Measurements from ENCODE around the gene SAMD5. TPM values are rescaled to one million over a fixed set of nuclear protein-coding genes. Genes with fewer than 3 reads are reported as not detected.

The SAMD5 gene
- total RNA-seq, 2 donors from 2014 or later, result not detected

GRCh38 chr6:147561726-147562125 is 53.2 kb downstream of the SAMD5 start:
- no peaks in the 10 kb centered on the region for H3K9me3 ChIP-seq (ENCODE audit: control insufficient read depth, low read length, poor library complexity, severe bottlenecking)
- Mint-ChIP-seq H3K27ac (no peak overlapping the region), H3K4me3 (no peak overlapping the region), H3K4me1 (no peaks in the 10 kb centered on the region), H3K36me3 (ENCODE audit: low read depth) (no peaks in the 10 kb centered on the region), H3K27me3 (peaks cover 18% of the 10 kb centered on the region)
- DNase-seq, result no peak
- no peak for ATAC-seq

DNA sequence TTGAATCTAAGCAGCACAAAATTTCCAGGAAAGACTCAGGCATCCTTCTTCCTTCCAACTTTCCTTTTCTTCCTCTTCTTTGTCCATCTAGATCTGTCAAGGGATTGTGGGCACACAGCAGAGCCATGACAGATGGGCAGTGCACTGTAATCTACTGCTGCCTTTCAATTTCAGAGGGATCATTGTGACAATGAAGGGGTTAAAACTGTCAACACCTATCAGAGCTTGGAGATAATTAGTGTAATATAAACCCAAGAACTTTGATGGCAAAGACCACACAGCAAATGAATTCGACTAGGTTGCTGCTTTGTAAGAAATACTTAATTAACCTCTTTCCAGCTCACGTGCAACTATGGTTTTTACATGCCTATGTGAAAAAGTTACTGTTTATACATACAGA is 55.0 kb downstream of the SAMD5 start:
- no peak for DNase-seq
- Mint-ChIP-seq H3K36me3 (ENCODE audit: low read depth) (no peaks in the 10 kb centered on the region), H3K27ac (no peak overlapping the region), H3K4me3 (no peak overlapping the region), H3K27me3 (peaks cover 26% of the 10 kb centered on the region), H3K4me1 (no peaks in the 10 kb centered on the region)
- no peak for ATAC-seq
- H3K9me3 ChIP-seq (ENCODE audit: control insufficient read depth, low read length, poor library complexity, severe bottlenecking), result no peaks in the 10 kb centered on the region

DNA sequence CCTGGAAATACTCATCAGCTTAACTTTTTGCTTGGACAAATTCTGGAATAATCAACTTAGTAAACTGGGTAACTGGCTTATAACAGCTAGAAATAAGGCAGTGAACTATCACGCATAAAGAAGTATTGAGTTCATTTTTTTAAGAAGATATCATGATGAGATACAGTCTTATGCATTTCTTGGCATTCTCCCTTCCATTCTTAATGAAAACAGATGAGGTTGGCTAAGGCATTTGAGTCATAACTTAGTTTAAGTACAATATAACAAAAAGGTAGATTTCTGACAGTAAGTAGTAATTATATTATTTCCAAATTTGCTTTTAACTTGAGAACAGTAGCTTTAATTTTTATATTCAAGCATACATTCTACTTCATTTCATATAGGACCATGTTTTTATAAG is 56.1 kb downstream of the SAMD5 start:
- Mint-ChIP-seq H3K4me1 (no peaks in the 10 kb centered on the region), H3K27me3 (peaks cover 26% of the 10 kb centered on the region), H3K36me3 (ENCODE audit: low read depth) (no peaks in the 10 kb centered on the region), H3K4me3 (no peak overlapping the region), H3K27ac (no peak overlapping the region)
- ATAC-seq (no peak), DNase-seq (no peak)
- H3K9me3 ChIP-seq (ENCODE audit: control insufficient read depth, low read length, poor library complexity, severe bottlenecking), result no peaks in the 10 kb centered on the region

DNA sequence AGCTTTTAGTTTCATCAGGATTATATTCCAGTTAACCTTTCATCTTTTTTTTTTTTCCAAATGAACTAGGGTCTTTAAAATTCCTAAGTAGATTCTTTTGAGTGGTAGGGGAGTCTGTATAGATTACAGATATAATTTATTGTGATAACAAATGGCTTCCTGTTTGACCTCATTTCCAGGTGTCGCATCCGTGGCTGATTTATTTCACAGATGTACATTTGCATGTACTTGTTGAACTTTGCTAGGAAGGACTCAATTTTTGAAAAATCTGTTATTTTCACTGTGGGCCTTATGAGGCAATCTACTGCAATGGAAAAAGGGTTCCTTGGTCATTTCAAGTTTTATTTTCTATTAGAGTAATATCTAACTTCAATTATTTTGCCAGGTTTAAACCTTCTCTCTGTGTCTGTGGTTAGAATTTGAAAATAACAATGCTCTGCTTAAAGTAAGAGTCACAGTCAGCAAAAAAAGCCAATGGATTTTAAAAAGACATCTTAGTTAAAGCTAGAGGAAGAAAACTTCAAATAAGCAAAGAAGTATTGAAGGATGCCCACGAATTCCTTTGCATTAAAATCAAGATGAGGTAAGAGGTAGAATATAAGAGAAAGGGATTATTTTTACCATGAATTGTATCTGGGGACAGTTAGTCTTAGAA is 57.9 kb downstream of the SAMD5 start:
- Mint-ChIP-seq H3K27ac (no peak overlapping the region), H3K4me1 (no peaks in the 10 kb centered on the region), H3K27me3 (peaks cover 32% of the 10 kb centered on the region), H3K4me3 (no peak overlapping the region), H3K36me3 (ENCODE audit: low read depth) (no peaks in the 10 kb centered on the region)
- no peaks in the 10 kb centered on the region for H3K9me3 ChIP-seq (ENCODE audit: control insufficient read depth, low read length, poor library complexity, severe bottlenecking)
- DNase-seq (no peak), ATAC-seq (no peak)

GRCh38 chr6:147567141-147567805 is 58.8 kb downstream of the SAMD5 start:
- Mint-ChIP-seq H3K27ac (no peak overlapping the region), H3K27me3 (peaks cover 24% of the 10 kb centered on the region), H3K4me1 (no peaks in the 10 kb centered on the region), H3K36me3 (ENCODE audit: low read depth) (no peaks in the 10 kb centered on the region), H3K4me3 (no peak overlapping the region)
- DNase-seq, result no peak
- no peak for ATAC-seq
- no peaks in the 10 kb centered on the region for H3K9me3 ChIP-seq (ENCODE audit: control insufficient read depth, low read length, poor library complexity, severe bottlenecking)

DNA sequence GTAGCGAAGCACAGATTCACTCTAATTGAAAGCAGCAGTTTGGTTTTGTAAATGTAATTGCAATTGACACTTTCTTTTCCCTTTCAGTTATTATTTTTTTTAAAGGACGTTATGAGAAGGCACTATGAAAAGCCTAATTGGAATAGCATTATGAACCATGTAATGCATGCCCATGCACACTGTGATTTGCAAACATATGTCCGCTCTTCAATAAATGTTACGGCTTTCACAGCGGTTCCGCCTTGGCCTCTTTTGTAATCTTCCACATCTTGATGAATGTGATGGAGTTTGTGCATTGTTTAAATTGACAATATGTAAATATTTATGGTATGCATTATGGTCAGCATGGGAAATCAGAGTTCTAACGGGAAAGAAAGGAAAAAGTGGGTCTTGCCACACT is 61.3 kb downstream of the SAMD5 start:
- H3K4me3 Mint-ChIP-seq, result no peak overlapping the region
- no peaks in the 10 kb centered on the region for H3K36me3 Mint-ChIP-seq (ENCODE audit: low read depth)
- DNase-seq (no peak), ATAC-seq (no peak)
- no peaks in the 10 kb centered on the region for H3K4me1 Mint-ChIP-seq
- H3K27ac Mint-ChIP-seq, result no peak overlapping the region
- no peaks in the 10 kb centered on the region for H3K9me3 ChIP-seq (ENCODE audit: control insufficient read depth, low read length, poor library complexity, severe bottlenecking)
- H3K27me3 Mint-ChIP-seq, result peaks cover 16% of the 10 kb centered on the region

DNA sequence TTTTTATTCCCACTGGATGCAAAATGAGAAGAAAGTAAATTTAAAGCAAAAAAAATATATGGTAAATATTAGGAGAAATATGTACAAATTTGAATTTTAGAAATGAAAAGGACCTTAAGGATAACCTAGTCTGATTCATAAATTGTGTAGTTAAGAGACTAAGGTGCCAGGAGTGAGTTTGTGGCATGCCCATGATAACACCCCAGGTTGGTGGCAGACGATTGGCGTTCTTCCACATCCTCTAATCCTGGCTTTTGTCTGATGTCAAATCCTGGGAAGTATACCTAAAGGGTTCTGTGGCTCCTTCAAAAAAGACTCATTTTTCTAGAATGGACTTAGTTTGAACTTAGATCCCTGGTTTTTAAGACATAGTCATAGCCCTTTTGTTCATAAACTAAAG is 62.2 kb downstream of the SAMD5 start:
- H3K4me1 Mint-ChIP-seq, result no peaks in the 10 kb centered on the region
- DNase-seq, result no peak
- no peaks in the 10 kb centered on the region for H3K9me3 ChIP-seq (ENCODE audit: control insufficient read depth, low read length, poor library complexity, severe bottlenecking)
- no peaks in the 10 kb centered on the region for H3K36me3 Mint-ChIP-seq (ENCODE audit: low read depth)
- H3K4me3 Mint-ChIP-seq, result no peak overlapping the region
- peaks cover 16% of the 10 kb centered on the region for H3K27me3 Mint-ChIP-seq
- no peak overlapping the region for H3K27ac Mint-ChIP-seq
- no peak for ATAC-seq

GRCh38 chr6:147577488-147577887 is 69.0 kb downstream of the SAMD5 start:
- no peak for DNase-seq
- no peaks in the 10 kb centered on the region for H3K4me1 Mint-ChIP-seq
- H3K27ac Mint-ChIP-seq, result no peak overlapping the region
- no peak for ATAC-seq
- no peaks in the 10 kb centered on the region for H3K27me3 Mint-ChIP-seq
- H3K36me3 Mint-ChIP-seq (ENCODE audit: low read depth), result no peaks in the 10 kb centered on the region
- H3K9me3 ChIP-seq (ENCODE audit: control insufficient read depth, low read length, poor library complexity, severe bottlenecking), result peaks cover 4% of the 10 kb centered on the region
- no peak overlapping the region for H3K4me3 Mint-ChIP-seq

- peaks cover 4% of the 10 kb centered on the region for H3K9me3 ChIP-seq (ENCODE audit: control insufficient read depth, low read length, poor library complexity, severe bottlenecking)
- no peak overlapping the region for H3K4me3 Mint-ChIP-seq
- DNase-seq, result no peak
- no peaks in the 10 kb centered on the region for H3K36me3 Mint-ChIP-seq (ENCODE audit: low read depth)
- no peaks in the 10 kb centered on the region for H3K4me1 Mint-ChIP-seq
- ATAC-seq, result no peak
- no peak overlapping the region for H3K27ac Mint-ChIP-seq
- H3K27me3 Mint-ChIP-seq, result no peaks in the 10 kb centered on the region
Measured at GRCh38 chr6:147578159-147578558, 69.7 kb downstream of the SAMD5 start.

- H3K9me3 ChIP-seq (ENCODE audit: control insufficient read depth, low read length, poor library complexity, severe bottlenecking), result peaks cover 4% of the 10 kb centered on the region
- H3K4me3 Mint-ChIP-seq, result no peak overlapping the region
- DNase-seq, result no peak
Measured at GRCh38 chr6:147578883-147579282, 70.4 kb downstream of the SAMD5 start.

DNA sequence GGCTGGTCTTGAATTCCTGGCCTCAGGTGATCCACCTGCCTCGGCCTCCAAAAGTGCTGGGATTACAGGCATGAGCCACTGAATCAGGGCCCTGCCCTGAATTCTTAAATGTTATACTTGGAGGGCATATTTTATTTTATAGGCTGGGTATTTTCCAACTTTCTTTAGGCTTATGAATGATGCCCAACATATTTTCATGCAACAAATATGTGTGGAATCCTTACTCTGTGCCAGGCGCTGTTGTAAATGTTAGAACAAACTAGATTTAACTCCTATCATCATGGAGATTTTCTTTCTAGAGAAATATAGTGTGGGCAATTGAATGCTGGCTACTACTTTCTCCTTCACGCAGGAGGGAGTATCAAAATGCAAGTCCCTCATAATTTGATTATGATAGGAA is 71.2 kb downstream of the SAMD5 start:
- DNase-seq (no peak), ATAC-seq (no peak)
- H3K27me3 Mint-ChIP-seq, result no peaks in the 10 kb centered on the region
- peaks cover 4% of the 10 kb centered on the region for H3K9me3 ChIP-seq (ENCODE audit: control insufficient read depth, low read length, poor library complexity, severe bottlenecking)
- no peak overlapping the region for H3K4me3 Mint-ChIP-seq
- no peak overlapping the region for H3K27ac Mint-ChIP-seq
- H3K36me3 Mint-ChIP-seq (ENCODE audit: low read depth), result no peaks in the 10 kb centered on the region
- H3K4me1 Mint-ChIP-seq, result no peaks in the 10 kb centered on the region

More at GRCh38 chr6:147578883-147579282, 70.4 kb downstream of the SAMD5 start:
- ATAC-seq, result no peak
- H3K27ac Mint-ChIP-seq, result no peak overlapping the region
- no peaks in the 10 kb centered on the region for H3K27me3 Mint-ChIP-seq
- H3K36me3 Mint-ChIP-seq (ENCODE audit: low read depth), result no peaks in the 10 kb centered on the region
- no peaks in the 10 kb centered on the region for H3K4me1 Mint-ChIP-seq

DNA sequence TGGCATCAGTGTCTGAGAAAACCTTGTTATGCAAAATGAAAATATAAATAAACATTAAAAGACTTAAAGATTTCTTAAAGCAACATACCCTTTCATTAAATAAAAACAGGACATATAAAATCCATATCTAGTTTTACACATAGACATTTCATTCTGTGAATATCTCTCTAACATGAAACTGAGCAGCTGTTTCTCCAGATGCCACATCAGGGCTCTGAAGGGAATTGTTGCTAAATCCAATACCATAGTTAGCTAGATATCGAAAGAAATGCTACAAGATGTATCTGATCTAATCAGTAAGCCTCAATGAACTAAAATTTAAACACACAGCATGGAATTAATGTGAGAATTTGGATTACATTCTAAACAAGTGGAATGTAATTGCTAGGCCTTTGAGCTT is 74.5 kb downstream of the SAMD5 start:
- no peak overlapping the region for H3K27ac Mint-ChIP-seq
- H3K27me3 Mint-ChIP-seq, result no peaks in the 10 kb centered on the region
- ATAC-seq, result no peak
- DNase-seq, result no peak
- H3K36me3 Mint-ChIP-seq (ENCODE audit: low read depth), result no peaks in the 10 kb centered on the region
- H3K4me1 Mint-ChIP-seq, result no peaks in the 10 kb centered on the region
- H3K4me3 Mint-ChIP-seq, result no peak overlapping the region
- no peaks in the 10 kb centered on the region for H3K9me3 ChIP-seq (ENCODE audit: control insufficient read depth, low read length, poor library complexity, severe bottlenecking)

- Mint-ChIP-seq H3K27ac (no peak overlapping the region), H3K27me3 (no peaks in the 10 kb centered on the region), H3K4me1 (no peaks in the 10 kb centered on the region), H3K36me3 (ENCODE audit: low read depth) (no peaks in the 10 kb centered on the region), H3K4me3 (no peak overlapping the region)
- H3K9me3 ChIP-seq (ENCODE audit: control insufficient read depth, low read length, poor library complexity, severe bottlenecking), result no peaks in the 10 kb centered on the region
- DNase-seq, result no peak
- no peak for ATAC-seq
Measured at GRCh38 chr6:147585256-147585655, 76.8 kb downstream of the SAMD5 start.

GRCh38 chr6:147586044-147586443 is 77.6 kb downstream of the SAMD5 start:
- ATAC-seq (no peak), DNase-seq (no peak)
- Mint-ChIP-seq H3K4me3 (no peak overlapping the region), H3K27me3 (no peaks in the 10 kb centered on the region), H3K36me3 (ENCODE audit: low read depth) (no peaks in the 10 kb centered on the region), H3K27ac (no peak overlapping the region), H3K4me1 (no peaks in the 10 kb centered on the region)
- no peaks in the 10 kb centered on the region for H3K9me3 ChIP-seq (ENCODE audit: control insufficient read depth, low read length, poor library complexity, severe bottlenecking)

All from T-helper 17 cell (primary cell).